HG03060 (cell line): ENCODE results near the gene ZNF394.

ENCODE experiments used
- ATAC-seq: cut with Tn5 transposase; IDR thresholded peaks from one replicate; pipeline ENCODE4 v1.9.1; 2021; ENCODE audit warnings: low read depth, moderate number of reproducible peaks; ENCODE audit not compliant: unreplicated experiment

Gene ZNF394

GRCh38 chr7:99453105-99453504 is 47.0 kb downstream of the ZNF394 start:
- no peak for ATAC-seq

- ATAC-seq: no peak
Measured at GRCh38 chr7:99452541-99452940, 47.5 kb downstream of the ZNF394 start.

GRCh38 chr7:99451936-99452335 is 48.1 kb downstream of the ZNF394 start:
- ATAC-seq: no peak

GRCh38 chr7:99449326-99449725 is 50.8 kb downstream of the ZNF394 start:
- no peak for ATAC-seq

- ATAC-seq: no peak
Measured at GRCh38 chr7:99448855-99449254, 51.2 kb downstream of the ZNF394 start.

- ATAC-seq: no peak
Measured at GRCh38 chr7:99447943-99448342, 52.1 kb downstream of the ZNF394 start.

GRCh38 chr7:99446096-99446495 is 54.0 kb downstream of the ZNF394 start:
- no peak for ATAC-seq
